ENCODE results near the gene NDRG4. TPM values are rescaled to one million over a fixed set of nuclear protein-coding genes. Genes with fewer than 3 reads are reported as not detected.

The NDRG4 gene
- total RNA-seq, 1 donor from 2014 or later: 1.7 TPM

Other genes starting within 250 kb of the NDRG4 start
- gene PRSS54, start 205.1 kb upstream of the NDRG4 start, total RNA-seq: not detected in 2 replicates
- gene GINS3, start 107.7 kb upstream of the NDRG4 start, total RNA-seq: 23.8 and 25.3 TPM in 2 replicates
- 32.1 and 34.9 TPM in 2 replicates for gene SETD6, start 15.4 kb downstream of the NDRG4 start, total RNA-seq
- gene CNOT1, start 129.7 kb downstream of the NDRG4 start, total RNA-seq: 270 and 272 TPM in 2 replicates
- gene SLC38A7, start 184.6 kb downstream of the NDRG4 start, total RNA-seq: 9.3 and 11.8 TPM in 2 replicates
- 135 and 137 TPM in 2 replicates for gene GOT2, start 234.2 kb downstream of the NDRG4 start, total RNA-seq